Daoy (cell line): ENCODE data around the gene BMP5. TPM values are rescaled to one million over a fixed set of nuclear protein-coding genes. Genes with fewer than 3 reads are reported as not detected.

Experiments used
- DNase-seq: peaks from one replicate; pipeline ENCODE4 v3.0.0-alpha.2; 2015; ENCODE audit warnings: low read depth
- total RNA-seq: library from RNA; depleted of rRNA; stranded (reverse); fragments of >200 nt; shearing (Covaris generic); gene quantifications from 2 replicates; pipeline ENCODE4 v1.2.3, GENCODE V29; 2014

BMP5 gene
- total RNA-seq, 1 experiment from 2014 or later = 0.06 TPM

DNA sequence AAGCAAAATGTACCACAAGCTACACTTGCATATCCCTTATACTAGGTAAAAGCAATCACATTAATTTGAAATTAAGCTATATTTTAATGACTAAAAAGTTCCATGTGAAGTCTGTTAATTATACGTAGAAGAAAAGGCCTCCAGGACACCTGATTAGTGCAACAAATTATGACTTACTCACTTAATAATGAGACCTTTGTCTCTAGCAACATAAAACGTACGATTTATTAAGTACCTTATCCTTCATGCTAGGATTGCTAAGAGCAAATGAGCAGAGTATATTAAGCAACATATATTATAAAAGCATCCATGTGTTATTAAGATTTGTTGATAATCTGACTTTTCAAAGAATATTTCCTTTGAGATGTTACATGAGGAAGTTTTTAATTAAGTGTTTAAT lies 2.5 kb downstream of the BMP5 start:
- DNase-seq = no peak

DNA sequence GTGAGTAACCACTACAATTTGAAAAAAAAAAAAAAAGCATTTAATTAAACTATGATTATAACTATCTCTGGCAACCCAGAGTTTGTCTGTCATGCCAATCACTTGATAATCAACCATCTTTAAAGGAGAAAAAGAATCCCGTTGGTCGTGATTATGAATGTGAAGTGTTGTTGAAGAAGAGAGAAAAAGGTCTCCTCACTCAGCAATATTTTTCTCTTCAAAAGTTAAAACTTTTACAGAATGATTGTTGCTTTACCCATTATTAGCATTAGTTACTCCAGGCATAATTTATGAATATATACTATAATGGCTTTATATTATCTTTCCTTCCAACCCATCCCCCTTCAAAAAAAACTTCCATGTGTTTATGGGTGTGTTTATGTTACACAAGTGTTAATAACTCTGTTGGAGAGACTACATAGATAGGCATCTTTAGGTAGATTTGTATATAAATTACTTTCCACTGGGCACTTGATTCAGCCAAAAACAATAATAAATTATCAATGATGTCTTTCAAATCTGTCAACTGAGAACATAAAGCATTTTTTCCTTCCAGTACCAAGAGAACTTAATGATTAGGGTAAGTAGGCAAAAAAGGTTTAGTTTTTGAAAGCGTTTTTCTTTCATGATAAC lies 5.1 kb downstream of the BMP5 start:
- no peak for DNase-seq

- peak; percentile 17 for DNase-seq
Measured at GRCh38 chr6:55869674-55870073, 5.7 kb downstream of the BMP5 start.

DNA sequence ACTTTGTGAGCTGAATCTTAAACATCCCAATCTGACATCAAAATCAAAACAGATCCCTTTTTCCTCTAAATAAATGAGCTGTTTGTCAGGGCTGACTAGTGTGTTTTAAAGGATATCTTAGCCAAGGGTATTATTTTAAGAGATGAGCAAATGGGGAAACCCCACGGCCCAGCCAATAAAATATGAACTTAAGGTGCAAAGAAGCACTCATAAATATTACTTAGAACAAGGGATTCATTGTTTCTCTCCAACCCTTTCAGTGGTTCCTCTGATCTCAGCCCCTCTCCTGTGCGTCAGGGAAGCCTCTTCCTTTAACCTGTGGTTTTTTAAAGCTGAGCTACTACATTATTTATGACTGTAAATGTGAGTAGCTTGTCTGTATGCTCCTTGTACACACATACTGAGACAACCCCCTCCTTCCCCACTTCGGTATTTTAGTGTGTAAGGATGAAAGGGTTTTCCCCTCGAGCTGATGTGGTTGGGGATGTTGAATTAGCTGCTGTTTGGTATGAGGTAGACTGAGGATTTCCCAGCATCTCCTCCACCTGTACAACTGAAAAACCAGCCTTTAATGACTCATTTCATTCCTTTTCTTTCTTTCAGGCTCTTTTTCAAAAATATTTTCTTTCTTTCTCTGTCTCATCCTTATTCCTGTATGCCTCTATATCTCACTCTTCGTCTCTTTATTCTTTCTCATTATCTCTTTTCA lies 6.5 kb downstream of the BMP5 start:
- DNase-seq = peak; percentile 85

DNA sequence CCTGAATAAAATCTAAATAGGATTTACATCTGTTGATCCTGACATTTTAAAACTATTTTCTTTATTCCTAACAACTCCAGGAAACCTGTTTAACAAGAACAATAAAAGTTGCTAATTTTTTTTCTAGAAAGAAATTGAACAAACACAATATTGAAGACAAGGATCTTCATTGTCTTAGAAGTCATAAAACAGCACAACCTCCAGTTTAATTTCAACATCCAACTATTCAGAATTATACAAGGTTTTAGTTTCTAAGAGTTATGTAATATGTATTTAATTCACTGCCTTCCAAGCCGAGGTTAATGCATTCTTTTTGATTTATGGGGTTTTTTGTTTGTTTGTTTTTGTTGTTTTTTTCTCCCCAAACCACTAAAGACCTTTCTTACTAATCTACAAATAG lies 7.2 kb downstream of the BMP5 start:
- DNase-seq = no peak

- no peak for DNase-seq
Measured at GRCh38 chr6:55866128-55866527, 9.3 kb downstream of the BMP5 start.

- no peak for DNase-seq
Measured at GRCh38 chr6:55853008-55854001, 22.1 kb downstream of the BMP5 start.

DNA sequence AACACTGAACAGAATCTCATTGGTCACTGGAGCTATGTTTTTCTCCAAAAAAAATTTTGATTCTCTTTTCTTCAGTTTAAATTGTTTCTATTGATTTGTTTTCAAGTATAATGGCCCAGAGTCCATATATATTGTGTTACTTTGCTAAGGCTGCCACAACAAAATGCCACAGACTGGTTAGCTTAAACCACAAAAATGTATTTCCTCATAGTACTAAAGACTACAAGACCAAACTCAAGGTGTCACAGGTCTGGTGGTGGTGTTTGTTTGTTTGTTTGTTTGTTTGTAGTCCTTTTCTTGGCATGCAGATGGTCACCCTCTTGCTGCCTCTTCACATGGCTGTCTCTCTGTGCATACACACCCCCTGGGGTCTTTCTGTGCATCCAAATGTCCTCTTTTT lies 34.0 kb downstream of the BMP5 start:
- DNase-seq = no peak

- no peak for DNase-seq
Measured at GRCh38 chr6:55839080-55839479, 36.3 kb downstream of the BMP5 start.

GRCh38 chr6:55836945-55837344 lies 38.4 kb downstream of the BMP5 start:
- no peak for DNase-seq

DNA sequence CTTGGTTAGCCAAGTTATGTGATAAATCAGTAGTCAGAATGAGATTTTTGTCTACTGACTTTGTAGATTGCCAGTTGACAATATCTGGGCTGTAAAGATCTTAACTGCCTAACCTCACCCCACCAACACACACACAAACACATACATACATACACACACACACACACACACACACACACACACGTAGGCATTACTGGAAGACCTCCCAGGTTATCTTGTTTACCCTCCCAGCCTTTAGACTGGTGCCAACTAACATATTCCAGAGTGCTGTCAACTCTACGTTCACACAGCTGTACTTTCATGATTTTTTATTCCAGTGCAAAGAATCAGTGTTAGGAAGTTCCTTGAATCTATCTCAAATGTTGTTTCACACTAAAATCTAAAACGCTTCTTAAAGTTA lies 38.9 kb downstream of the BMP5 start:
- DNase-seq = no peak

GRCh38 chr6:55835220-55835619 lies 40.2 kb downstream of the BMP5 start:
- no peak for DNase-seq

DNA sequence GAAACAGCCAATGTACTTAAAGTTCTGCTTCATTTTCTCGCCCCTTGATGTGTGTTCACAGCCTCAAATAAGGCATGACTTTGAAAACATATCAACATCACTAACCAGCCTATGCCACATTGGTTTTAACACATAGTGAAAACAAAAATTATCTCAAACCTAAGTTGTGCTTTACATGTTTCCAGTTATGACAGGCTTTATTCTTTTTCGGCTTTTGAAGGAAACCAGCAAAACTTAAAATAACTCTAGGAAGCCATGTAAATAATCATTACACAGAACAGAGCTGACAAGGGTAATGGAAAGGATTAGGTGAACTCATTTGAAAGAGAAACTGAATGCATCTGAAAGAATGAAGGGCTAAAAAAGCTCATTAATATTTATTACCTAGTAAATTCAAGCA lies 42.1 kb downstream of the BMP5 start:
- DNase-seq = no peak

GRCh38 chr6:55827818-55828522 lies 47.4 kb downstream of the BMP5 start:
- DNase-seq = no peak

- DNase-seq = no peak
Measured at GRCh38 chr6:55826941-55827340, 48.4 kb downstream of the BMP5 start.

GRCh38 chr6:55825402-55826051 lies 49.9 kb downstream of the BMP5 start:
- peak; percentile 35 for DNase-seq

- DNase-seq = no peak
Measured at GRCh38 chr6:55822815-55823214, 52.6 kb downstream of the BMP5 start.

- no peak for DNase-seq
Measured at GRCh38 chr6:55822005-55822404, 53.4 kb downstream of the BMP5 start.

DNA sequence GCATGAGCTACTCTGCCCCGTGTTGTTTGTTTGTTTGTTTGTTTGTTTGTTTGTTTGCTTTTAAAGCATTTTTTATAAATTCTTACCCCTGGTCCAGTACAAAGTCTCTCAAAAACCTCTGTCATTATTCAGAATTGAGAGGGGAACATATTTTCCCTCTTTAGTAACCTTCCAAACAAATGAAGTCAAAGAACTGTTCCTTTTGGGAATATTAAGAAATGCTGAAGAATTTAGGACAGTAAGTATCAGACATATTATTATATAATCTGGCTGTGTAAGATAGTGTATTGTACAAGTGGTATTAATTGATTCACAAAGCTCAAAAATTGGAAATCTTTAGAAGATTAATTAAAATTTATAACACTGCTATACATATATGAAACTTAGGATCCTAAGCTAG lies 54.7 kb downstream of the BMP5 start:
- no peak for DNase-seq

DNA sequence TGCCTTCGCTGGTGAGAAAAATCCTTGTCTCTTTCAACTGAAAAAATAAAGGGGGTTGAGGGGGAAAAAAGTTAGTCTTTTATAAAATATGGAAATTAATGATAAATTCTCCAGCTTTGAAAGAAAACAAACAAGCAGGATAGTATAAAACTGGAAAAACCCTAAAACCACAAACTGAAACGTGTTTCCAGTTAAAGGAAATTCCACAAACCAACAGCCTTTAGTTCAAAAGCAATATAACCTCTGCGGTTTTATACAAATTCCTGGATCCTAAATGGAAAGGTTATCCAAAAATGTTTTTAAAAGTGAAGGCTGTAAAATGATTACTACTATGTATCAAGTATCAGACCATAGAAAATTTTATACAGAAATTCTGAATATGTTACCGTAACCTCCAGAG lies 55.6 kb downstream of the BMP5 start:
- no peak for DNase-seq

DNA sequence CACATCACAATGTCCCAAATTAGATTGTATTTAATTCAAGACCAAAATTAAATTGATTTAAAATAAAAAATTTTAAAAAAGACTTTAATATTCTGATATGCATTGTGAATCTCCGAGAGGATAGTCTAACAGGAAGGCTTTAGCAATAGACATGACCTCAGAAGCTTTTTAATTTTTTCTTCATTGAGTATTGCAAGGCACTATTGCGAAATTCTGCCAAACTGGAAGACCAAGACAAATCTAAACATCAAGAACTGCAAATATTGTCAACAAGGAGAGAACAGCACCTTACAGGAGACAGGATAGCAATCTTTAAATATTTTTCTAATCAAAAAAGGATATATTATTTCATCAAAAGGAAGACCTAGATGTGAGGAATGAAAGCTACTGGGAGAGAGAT lies 56.9 kb downstream of the BMP5 start:
- no peak for DNase-seq
